Endothelial cell of umbilical vein (primary cell): ENCODE results near the gene PEG3. TPM values are rescaled to one million over a fixed set of nuclear protein-coding genes. Genes with fewer than 3 reads are reported as not detected.

ENCODE experiments used
- BruUV-seq: library from RNA; stranded (reverse); fragments of 400-500 nt; replicated peaks from 2 replicates; lab custom pipeline; 2021; lab: Mats Ljungman, UMichigan
- CTCF ChIA-PET: fragments of 300-600, 350-600 bp; sonication (Branson Sonifier 250); formaldehyde crosslinking; loops from one replicate; lab custom pipeline; 2021; ENCODE audit warnings: antibody characterized with exemption, inconsistent platforms; lab: Charles Lee
- POLR2A ChIA-PET: fragments of 300-600, 350-600 bp; sonication (Branson Sonifier 250); formaldehyde crosslinking; loops from one replicate; lab custom pipeline; 2021; ENCODE audit warnings: antibody characterized with exemption, inconsistent platforms; lab: Charles Lee
- DNase-seq: peaks from one replicate; pipeline ENCODE4 v3.0.0-alpha.2; 2011; ENCODE audit warnings: low read depth, low spot score
- FAIRE-seq: peaks from 2 replicates; lab custom pipeline; 2011; peaks lifted over from hg19 to GRCh38; lab: Jason Lieb, UNC
- H2AFZ ChIP-seq: 2 replicates; pipeline ENCODE4 v1.6.0; 2012; ENCODE audit warnings: low read depth, low read length, control low read depth, inconsistent platforms
- H3K27ac ChIP-seq: 2 replicates; pipeline ENCODE4 v1.5.1; 2011; ENCODE audit warnings: low read depth, mild to moderate bottlenecking, control low read depth, low read length, moderate library complexity; ENCODE audit not compliant: insufficient read depth
- H3K27me3 ChIP-seq, 2 experiments: 2 replicates each; pipeline versions ENCODE4 v1.6.0 to v1.6.1; 2011; ENCODE audit warnings: low read length in 2 of 2, mixed read lengths in 1 of 2; ENCODE audit not compliant: control insufficient read depth in 2 of 2, insufficient read depth in 2 of 2
- H3K36me3 ChIP-seq, 2 experiments: 2 replicates in 1 of 2; 3 replicates in 1 of 2; pipeline ENCODE4 v1.5.1; 2011; ENCODE audit warnings: low read length in 2 of 2, mild to moderate bottlenecking in 1 of 2, moderate library complexity in 1 of 2; ENCODE audit not compliant: control insufficient read depth in 2 of 2, insufficient read depth in 2 of 2; ENCODE audit errors: extremely low read depth in 1 of 2
- H3K4me1 ChIP-seq: 3 replicates; pipeline ENCODE4 v1.5.1; 2011; ENCODE audit warnings: mild to moderate bottlenecking, low read length; ENCODE audit not compliant: control insufficient read depth, insufficient read depth; ENCODE audit errors: extremely low read depth
- H3K4me2 ChIP-seq: 2 replicates; pipeline ENCODE4 v1.6.1; 2011; ENCODE audit warnings: low read length, control low read depth, mixed read lengths; ENCODE audit not compliant: insufficient read depth
- H3K4me3 ChIP-seq, 3 experiments: fragments of 200-600 bp in 1 of 3; sonication (generic), shearing (Covaris generic) in 1 of 3; replicated peaks in 1 of 3; 2 replicates each; pipeline ENCODE4 v1.5.1; 2011 to 2016; ENCODE audit warnings: control low read depth in 3 of 3, low read length in 3 of 3, mild to moderate bottlenecking in 2 of 3, inconsistent platforms in 1 of 3, low read depth in 1 of 3, moderate library complexity in 1 of 3; ENCODE audit not compliant: insufficient read depth in 1 of 3
- H3K79me2 ChIP-seq: 2 replicates; pipeline ENCODE4 v1.6.0; 2012; ENCODE audit warnings: low read length, inconsistent platforms; ENCODE audit not compliant: control insufficient read depth, insufficient read depth
- H3K9ac ChIP-seq: replicated peaks from 2 replicates; pipeline ENCODE3; 2011; ENCODE audit warnings: low read length, control low read depth; ENCODE audit not compliant: insufficient read depth; ENCODE audit errors: extremely low read depth
- H3K9me1 ChIP-seq: replicated peaks from 3 replicates; pipeline ENCODE4 v1.6.0; 2011; ENCODE audit warnings: mild to moderate bottlenecking, low read length; ENCODE audit not compliant: control insufficient read depth, insufficient read depth; ENCODE audit errors: extremely low read depth
- H3K9me3 ChIP-seq: replicated peaks from 2 replicates; pipeline ENCODE4 v1.5.1; 2012; ENCODE audit warnings: low read length, inconsistent platforms; ENCODE audit not compliant: control insufficient read depth, insufficient read depth
- H4K20me1 ChIP-seq: replicated peaks from 2 replicates; pipeline ENCODE3; 2011; ENCODE audit warnings: mild to moderate bottlenecking, low read length; ENCODE audit not compliant: control insufficient read depth, insufficient read depth; ENCODE audit errors: extremely low read depth
- EZH2 ChIP-seq: IDR thresholded peaks from 2 replicates; pipeline ENCODE4 v1.6.1; 2012; ENCODE audit warnings: borderline replicate concordance, low read depth, mild to moderate bottlenecking, moderate library complexity, low read length, inconsistent platforms; ENCODE audit not compliant: severe bottlenecking
- FOS ChIP-seq: IDR thresholded peaks from 2 replicates; pipeline ENCODE4 v1.6.1; 2011; ENCODE audit warnings: mild to moderate bottlenecking, low read length, moderate library complexity, borderline replicate concordance; ENCODE audit not compliant: insufficient read depth
- GATA2 ChIP-seq: IDR thresholded peaks from 2 replicates; pipeline ENCODE4 v1.7.0; 2011; ENCODE audit warnings: low read depth, mild to moderate bottlenecking, moderate library complexity, mixed read lengths, low read length; ENCODE audit not compliant: insufficient read length, insufficient read depth
- JUN ChIP-seq: IDR thresholded peaks from 2 replicates; pipeline ENCODE4 v1.6.1; 2011; ENCODE audit warnings: borderline replicate concordance, low read depth; ENCODE audit not compliant: insufficient read length, insufficient read depth
- MYC ChIP-seq: IDR thresholded peaks from one replicate; pipeline ENCODE4 v1.6.1; 2011; ENCODE audit warnings: mild to moderate bottlenecking, low read depth, low read length
- POLR2A ChIP-seq: IDR thresholded peaks from 2 replicates; pipeline ENCODE4 v1.6.1; 2012; ENCODE audit warnings: low read depth, mild to moderate bottlenecking, control low read depth, low read length
- POLR2AphosphoS5 ChIP-seq: IDR thresholded peaks from 2 replicates; pipeline ENCODE4 v1.6.1; 2012; ENCODE audit warnings: low read depth, mild to moderate bottlenecking, control low read depth, low read length, moderate library complexity; ENCODE audit not compliant: insufficient read depth
- dilution Hi-C: fragments of 300-500 bp; cut with MboI; formaldehyde crosslinking; loops from one replicate; pipeline ENCODE4 v1.15.0; 2019; ENCODE audit warnings: low sequenced_read_pairs; ENCODE audit not compliant: extremely low pct_ligation_motif_present
- intact Hi-C: fragments of 100-400 bp; cut with micrococcal nuclease; formaldehyde crosslinking; loops from one replicate; pipeline ENCODE4 v1.10.0; 2022
- polyA plus RNA-seq, 4 experiments: library from polyadenylated mRNA; depleted of rRNA in 3 of 4; stranded (reverse) in 3 of 4; unstranded in 1 of 4; fragments of >200 nt; gene quantifications; 2 replicates each; pipeline versions ENCODE4 v1.2.1 to v1.2.3, GENCODE V29; 2011 to 2012; ENCODE audit warnings: missing spikeins in 1 of 4
- total RNA-seq: library from RNA; stranded (reverse); gene quantifications from 2 replicates; pipeline ENCODE4 v1.2.3, GENCODE V29; 2021
- TF ChIP-seq, protein P1 (sequence below), 2 donors: IDR thresholded peaks; 1 replicate in 1 of 2; 2 replicates in 1 of 2; pipeline ENCODE4 v1.5.1; 2011; ENCODE audit warnings: low read length in 2 of 2, mild to moderate bottlenecking in 2 of 2, moderate library complexity in 2 of 2, control low read depth in 1 of 2, inconsistent platforms in 1 of 2, low read depth in 1 of 2; ENCODE audit not compliant: insufficient read depth in 1 of 2; ENCODE audit errors: extremely low read depth in 1 of 2
- TF ChIP-seq, protein P2 (sequence below): IDR thresholded peaks from 2 replicates; pipeline ENCODE4 v1.6.1; 2011; ENCODE audit not compliant: insufficient read depth, insufficient read length

Gene PEG3
- total and polyA plus RNA-seq, 2 donors (not counting 3 experiments of a cell fraction or from before 2014, with no cell fraction given), result 0.27 TPM; not detected in 1

DNA sequence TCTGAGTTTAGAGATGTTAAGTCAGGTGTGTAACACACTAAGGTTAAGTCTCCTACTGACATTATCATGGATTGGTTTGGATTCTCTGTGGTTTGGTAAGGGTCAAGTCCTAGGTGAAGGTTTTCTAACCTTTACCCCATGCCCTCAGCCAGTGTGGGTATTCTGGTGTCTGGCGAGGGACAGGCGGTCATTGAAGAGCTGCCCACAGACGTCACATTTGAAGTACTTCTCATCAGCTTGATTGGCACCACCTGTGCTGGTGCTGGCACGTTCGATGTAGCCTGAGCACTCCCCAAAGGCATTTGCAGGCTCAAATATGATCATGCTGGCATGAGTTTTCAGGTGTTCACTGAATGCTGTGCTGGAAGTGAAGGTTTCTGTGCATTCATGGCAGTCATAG is 27.0 kb downstream of the PEG3 start:
- POLR2A ChIA-PET, result no interaction called here
- intact Hi-C loops (no loop called here), dilution Hi-C loops (no loop called here)
- no peaks in the 10 kb centered on the region for H3K4me1 ChIP-seq
- CTCF ChIA-PET, result no interaction called here
- FAIRE-seq, result no peak
- H3K9me1 ChIP-seq, result no peaks in the 10 kb centered on the region
- no peaks in the 10 kb centered on the region for H3K79me2 ChIP-seq
- no peak overlapping the region for H3K27ac ChIP-seq
- peaks cover 12% of the 10 kb centered on the region for H3K9me3 ChIP-seq
- no TSS peak for BruUV-seq
- H3K4me3 ChIP-seq, result no peak overlapping the region
- no peak overlapping the region for H3K4me2 ChIP-seq
- H3K9ac ChIP-seq, result no peak overlapping the region
- TF ChIP-seq GATA2, result no peak
- no peak for TF ChIP-seq JUN
- TF ChIP-seq, protein P1, sequence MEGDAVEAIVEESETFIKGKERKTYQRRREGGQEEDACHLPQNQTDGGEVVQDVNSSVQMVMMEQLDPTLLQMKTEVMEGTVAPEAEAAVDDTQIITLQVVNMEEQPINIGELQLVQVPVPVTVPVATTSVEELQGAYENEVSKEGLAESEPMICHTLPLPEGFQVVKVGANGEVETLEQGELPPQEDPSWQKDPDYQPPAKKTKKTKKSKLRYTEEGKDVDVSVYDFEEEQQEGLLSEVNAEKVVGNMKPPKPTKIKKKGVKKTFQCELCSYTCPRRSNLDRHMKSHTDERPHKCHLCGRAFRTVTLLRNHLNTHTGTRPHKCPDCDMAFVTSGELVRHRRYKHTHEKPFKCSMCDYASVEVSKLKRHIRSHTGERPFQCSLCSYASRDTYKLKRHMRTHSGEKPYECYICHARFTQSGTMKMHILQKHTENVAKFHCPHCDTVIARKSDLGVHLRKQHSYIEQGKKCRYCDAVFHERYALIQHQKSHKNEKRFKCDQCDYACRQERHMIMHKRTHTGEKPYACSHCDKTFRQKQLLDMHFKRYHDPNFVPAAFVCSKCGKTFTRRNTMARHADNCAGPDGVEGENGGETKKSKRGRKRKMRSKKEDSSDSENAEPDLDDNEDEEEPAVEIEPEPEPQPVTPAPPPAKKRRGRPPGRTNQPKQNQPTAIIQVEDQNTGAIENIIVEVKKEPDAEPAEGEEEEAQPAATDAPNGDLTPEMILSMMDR (IDR thresholded peaks at IDR 0.05; ENCODE audit: extremely low read depth in 1 of 2, insufficient read depth in 1 of 2, low read depth in 1 of 2, low read length in 2 of 2), result no peak
- TF ChIP-seq POLR2A, result no peak
- TF ChIP-seq MYC, result no peak
- TF ChIP-seq FOS, result no peak
- no peak for TF ChIP-seq EZH2
- no peak for TF ChIP-seq POLR2AphosphoS5
- TF ChIP-seq, protein P2, sequence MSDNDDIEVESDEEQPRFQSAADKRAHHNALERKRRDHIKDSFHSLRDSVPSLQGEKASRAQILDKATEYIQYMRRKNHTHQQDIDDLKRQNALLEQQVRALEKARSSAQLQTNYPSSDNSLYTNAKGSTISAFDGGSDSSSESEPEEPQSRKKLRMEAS, result no peak
- H2AFZ ChIP-seq, result no peak overlapping the region
- no peaks in the 10 kb centered on the region for H4K20me1 ChIP-seq
- H3K27me3 ChIP-seq, result no peaks in the 10 kb centered on the region
- no peak for DNase-seq
- H3K36me3 ChIP-seq, result no peaks in the 10 kb centered on the region
